GM11168 (cell line): ENCODE measurements around the gene P2RX2.

ENCODE experiments used
- in situ Hi-C: fragments of 300-500 bp; cut with MboI; formaldehyde crosslinking; loops from one replicate; pipeline ENCODE4 v1.12.0; 2022; ENCODE audit warnings: low sequenced_read_pairs; ENCODE audit not compliant: unreplicated experiment

P2RX2 gene

GRCh38 chr12:132657004-132657727 is 38.6 kb downstream of the P2RX2 start:
- in situ Hi-C loops: no loop called here

GRCh38 chr12:132658149-132658894 is 39.7 kb downstream of the P2RX2 start:
- in situ Hi-C loops: no loop called here

- in situ Hi-C loops: no loop called here
Observed at GRCh38 chr12:132659146-132659545, 40.6 kb downstream of the P2RX2 start.

- in situ Hi-C loops: no loop called here
Observed at GRCh38 chr12:132660052-132660451, 41.5 kb downstream of the P2RX2 start.

- in situ Hi-C loops: no loop called here
Observed at GRCh38 chr12:132660996-132661395, 42.4 kb downstream of the P2RX2 start.

GRCh38 chr12:132661972-132662371 is 43.4 kb downstream of the P2RX2 start:
- in situ Hi-C loops: no loop called here

- in situ Hi-C loops: no loop called here
Observed at GRCh38 chr12:132662901-132663755, 44.6 kb downstream of the P2RX2 start.

GRCh38 chr12:132664206-132665148 is 45.9 kb downstream of the P2RX2 start:
- in situ Hi-C loops: no loop called here

GRCh38 chr12:132665149-132665491 is 46.5 kb downstream of the P2RX2 start:
- in situ Hi-C loops: no loop called here

GRCh38 chr12:132665794-132666193 is 47.2 kb downstream of the P2RX2 start:
- in situ Hi-C loops: no loop called here

- in situ Hi-C loops: no loop called here
Observed at GRCh38 chr12:132668191-132669088, 49.9 kb downstream of the P2RX2 start.

GRCh38 chr12:132669166-132669879 is 50.7 kb downstream of the P2RX2 start:
- in situ Hi-C loops: no loop called here
